Mucosa of descending colon (tissue), 3 donors: ENCODE results near the gene LGALS7B. TPM values are rescaled to one million over a fixed set of nuclear protein-coding genes. Genes with fewer than 3 reads are reported as not detected.

ENCODE experiments used
- ATAC-seq: fragments of 200-7000 bp; cut with Tn5 transposase; one replicate; pipeline ENCODE4 v1.9.1; 2020; ENCODE audit warnings: mild to moderate bottlenecking, moderate library complexity
- DNase-seq, 3 donors: peaks; one replicate each; pipeline ENCODE4 v3.0.0-alpha.2; 2020
- H3K36me3 ChIP-seq: fragments of 200-600 bp; one replicate; pipeline ENCODE4 v1.8.0; 2021; ENCODE audit warnings: low read depth, mild to moderate bottlenecking
- H3K4me1 ChIP-seq: fragments of 200-600 bp; one replicate; pipeline ENCODE4 v1.8.0; 2021; ENCODE audit warnings: low read depth, mild to moderate bottlenecking
- H3K4me3 ChIP-seq: fragments of 200-600 bp; one replicate; pipeline ENCODE4 v1.8.0; 2021; ENCODE audit warnings: mild to moderate bottlenecking
- H3K9me3 ChIP-seq: fragments of 200-600 bp; one replicate; pipeline ENCODE4 v1.8.0; 2021; ENCODE audit warnings: mild to moderate bottlenecking
- CTCF ChIP-seq: fragments of 200-600 bp; IDR thresholded peaks from one replicate; pipeline ENCODE4 v1.8.0; 2022; ENCODE audit warnings: antibody characterized with exemption, mild to moderate bottlenecking
- intact Hi-C, 2 donors: fragments of 100-400 bp; cut with DNase I in 1 of 2; cut with micrococcal nuclease in 1 of 2; formaldehyde crosslinking; loops; one replicate each; pipeline versions ENCODE4 v1.11.0 to v1.11.1; 2022; cut with DNase I, micrococcal nuclease
- total RNA-seq, 3 donors: library from RNA; stranded (reverse); fragmentation: NEBNext Ultra II Directional in 2 of 3; extraction: Animal tissue kit (Norgen Biotek cat#: 25700) in 2 of 3; gene quantifications; one replicate each; pipeline versions ENCODE4 v1.2.1 to v1.2.4, GENCODE V29; 2021 to 2023
- donor health status: DM: no; HTN: no; CAD: no; lungs with moderate emphysema.
- donor health status: DM: no; HTN: no; CAD: no.
- donor health status: DM: no; HTN: yes; CAD: no.

Gene LGALS7B
- total RNA-seq, 3 donors from 2014 or later = not detected

GRCh38 chr19:38840583-38840968 lies 51.6 kb downstream of the LGALS7B start:
- H3K4me1 ChIP-seq = no peaks in the 10 kb centered on the region
- H3K9me3 ChIP-seq = no peaks in the 10 kb centered on the region
- intact Hi-C loops = no loop called here
- ATAC-seq = no peak
- H3K4me3 ChIP-seq = no peak overlapping the region
- TF ChIP-seq CTCF = no peak
- no peak for DNase-seq
- peaks cover 58% of the 10 kb centered on the region for H3K36me3 ChIP-seq

Other genes with a start within 250 kb of the LGALS7B start
- 10 to 100 TPM in 1 of 3 donors, 1 to 10 TPM in 2; 6.9 to 10.6 (median 7.4) TPM for gene MAP4K1, start 171.2 kb upstream of the LGALS7B start, total RNA-seq
- gene EIF3K, start 170.0 kb upstream of the LGALS7B start, total RNA-seq = 100 to 1,000 TPM; 338 to 393 (median 350) TPM
- 1,000 to 10,000 TPM in 2 of 3 donors, 100 to 1,000 TPM in 1; 566 to 1,080 (median 1,014) TPM for gene ACTN4, start 141.6 kb upstream of the LGALS7B start, total RNA-seq
- 10 to 100 TPM in 2 of 3 donors, 1 to 10 TPM in 1; 3.1 to 15.9 (median 14.9) TPM for gene CAPN12, start 44.7 kb upstream of the LGALS7B start, total RNA-seq
- gene LGALS7, start 15.7 kb upstream of the LGALS7B start, total RNA-seq = not detected
- gene LGALS4, start 23.7 kb downstream of the LGALS7B start, total RNA-seq = 1,000 to 10,000 TPM; 2,367 to 7,005 (median 6,199) TPM
- 100 to 1,000 TPM; 275 to 315 (median 290) TPM for gene ECH1, start 42.6 kb downstream of the LGALS7B start, total RNA-seq
- 100 to 1,000 TPM; 267 to 317 (median 292) TPM for gene HNRNPL, start 60.8 kb downstream of the LGALS7B start, total RNA-seq
- gene RINL, start 89.1 kb downstream of the LGALS7B start, total RNA-seq = 1 to 10 TPM; 3.8 to 5.4 (median 5.2) TPM
- gene SIRT2, start 110.4 kb downstream of the LGALS7B start, total RNA-seq = 10 to 100 TPM; 32.3 to 67.2 (median 35.8) TPM
- 10 to 100 TPM; 29.9 to 37.2 (median 30.9) TPM for gene NFKBIB, start 110.8 kb downstream of the LGALS7B start, total RNA-seq
- under 1 TPM; 0.41 to 0.55 (median 0.41) TPM for gene CCER2, start 123.0 kb downstream of the LGALS7B start, total RNA-seq
- gene SARS2, start 141.6 kb downstream of the LGALS7B start, total RNA-seq = 10 to 100 TPM; 20.4 to 32.4 (median 21.8) TPM
- 10 to 100 TPM; 28.0 to 43.3 (median 41.2) TPM for gene MRPS12, start 141.7 kb downstream of the LGALS7B start, total RNA-seq
- gene FBXO17, start 186.5 kb downstream of the LGALS7B start, total RNA-seq = 10 to 100 TPM in 1 of 3 donors, 1 to 10 TPM in 2; 1.8 to 18.9 (median 1.9) TPM
- gene FBXO27, start 243.3 kb downstream of the LGALS7B start, total RNA-seq = 10 to 100 TPM in 1 of 3 donors, 1 to 10 TPM in 1, under 1 TPM in 1; 0.63 to 10.2 (median 1.5) TPM